K562 (cell line): Measurements from ENCODE around the gene ZNF587. TPM values are rescaled to one million over a fixed set of nuclear protein-coding genes. Genes with fewer than 3 reads are reported as not detected.
"Not testable (repeated sequence)": the region's sequence is repeated elsewhere in the genome, so short reads cannot be mapped to it uniquely, and the experiment has no call there.

Experiments
- ATAC-seq: fragments of 200-7000 bp; cut with Tn5 transposase; 3 replicates; pipeline ENCODE4 v1.9.1; 2020; ENCODE audit warnings: moderate library complexity
- BruUV-seq: library from RNA; stranded (reverse); fragments of 400-500 nt; replicated peaks from 2 replicates; lab custom pipeline; 2021; lab: Mats Ljungman, UMichigan
- CTCF ChIA-PET: fragments of 300-600 bp; formaldehyde crosslinking; extraction: SDS; loops from one replicate; lab custom pipeline; 2021; ENCODE audit warnings: low intra/inter-chr PET ratio; lab: Yijun Ruan, JAX
- POLR2A ChIA-PET: fragments of 300-600, 350-650 bp; sonication (Branson Sonifier 250); formaldehyde crosslinking; extraction: SDS; loops from one replicate; lab custom pipeline; 2021; ENCODE audit warnings: antibody characterized with exemption, inconsistent platforms; lab: Yijun Ruan, JAX
- DNase-seq, 4 experiments: peaks; one replicate each; pipeline versions ENCODE4 v3.0.0 to v3.0.0-alpha.2; 2011 to 2018; ENCODE audit warnings: low spot score in 3 of 4, mixed read lengths in 3 of 4; ENCODE audit errors: extremely low read depth in 1 of 4
- FAIRE-seq: peaks from 2 replicates; lab custom pipeline; 2011; peaks lifted over from hg19 to GRCh38; lab: Jason Lieb, UNC
- H2AFZ ChIP-seq: 2 replicates; pipeline ENCODE4 v1.6.0; 2011; ENCODE audit warnings: low read depth, low read length, control low read depth, inconsistent platforms
- H3K27ac ChIP-seq: fragments of 200-600 bp; 3 replicates; pipeline ENCODE4 v1.8.0; 2011; ENCODE audit warnings: low read depth, mild to moderate bottlenecking, control low read depth, inconsistent platforms, low read length, moderate library complexity, mixed read lengths; ENCODE audit errors: extremely low read depth
- H3K27me3 ChIP-seq, 2 experiments: fragments of 300-600 bp in 1 of 2; 2 replicates in 1 of 2; 3 replicates in 1 of 2; pipeline versions ENCODE4 v1.6.0 to v1.8.0; 2011; ENCODE audit warnings: inconsistent platforms in 2 of 2, low read length in 2 of 2, mild to moderate bottlenecking in 1 of 2, mixed read lengths in 1 of 2, moderate library complexity in 1 of 2; ENCODE audit not compliant: control insufficient read depth in 2 of 2, insufficient read depth in 2 of 2
- H3K36me3 ChIP-seq: fragments of 300-600 bp; 3 replicates; pipeline ENCODE4 v1.8.0; 2011; ENCODE audit warnings: mild to moderate bottlenecking, low read length, inconsistent platforms; ENCODE audit not compliant: control insufficient read depth, insufficient read depth
- H3K4me1 ChIP-seq, 2 experiments: fragments of 200-600 bp in 1 of 2; replicated peaks in 1 of 2; 2 replicates in 1 of 2; 3 replicates in 1 of 2; pipeline versions ENCODE4 v1.5.1 to v1.8.0; 2011; ENCODE audit warnings: inconsistent platforms in 2 of 2, low read length in 2 of 2, mild to moderate bottlenecking in 1 of 2, mixed read lengths in 1 of 2, moderate library complexity in 1 of 2; ENCODE audit not compliant: control insufficient read depth in 2 of 2, insufficient read depth in 2 of 2
- H3K4me2 ChIP-seq: 2 replicates; pipeline ENCODE4 v1.6.1; 2011; ENCODE audit warnings: low read length, control low read depth, inconsistent platforms, mixed read lengths; ENCODE audit not compliant: insufficient read depth
- H3K4me3 ChIP-seq: fragments of 200-600 bp; sonication (generic), shearing (Covaris generic); 2 replicates; pipeline ENCODE4 v1.5.1; 2016; ENCODE audit warnings: control low read depth, inconsistent platforms
- H3K79me2 ChIP-seq: fragments of 200-600 bp; 3 replicates; pipeline ENCODE4 v1.8.0; 2011; ENCODE audit warnings: low read length, inconsistent platforms; ENCODE audit not compliant: control insufficient read depth, insufficient read depth
- H3K9ac ChIP-seq, 2 experiments: 2 replicates each; pipeline versions ENCODE4 v1.6.0 to v1.6.1; 2011; ENCODE audit warnings: low read depth in 2 of 2, low read length in 2 of 2, control low read depth in 1 of 2, inconsistent platforms in 1 of 2, mild to moderate bottlenecking in 1 of 2, mixed read lengths in 1 of 2; ENCODE audit not compliant: insufficient read depth in 1 of 2
- H3K9me1 ChIP-seq: one replicate; pipeline ENCODE4 v1.6.0; 2011; ENCODE audit warnings: inconsistent platforms, mild to moderate bottlenecking, low read length, moderate library complexity; ENCODE audit not compliant: control insufficient read depth, insufficient read depth
- H3K9me3 ChIP-seq: replicated peaks from 2 replicates; pipeline ENCODE4 v1.5.1; 2011; ENCODE audit warnings: low read depth, low read length, inconsistent platforms; ENCODE audit not compliant: control insufficient read depth, insufficient read depth
- H4K20me1 ChIP-seq: replicated peaks from 2 replicates; pipeline ENCODE4 v1.6.1; 2011; ENCODE audit warnings: low read length, inconsistent platforms, mixed read lengths; ENCODE audit not compliant: control insufficient read depth, insufficient read depth
- BCOR ChIP-seq: fragments of 450-650 bp; IDR thresholded peaks from 2 replicates; pipeline ENCODE4 v1.6.1; 2016
- EP400 ChIP-seq: fragments of 450-650 bp; IDR thresholded peaks from 2 replicates; pipeline ENCODE4 v1.6.1; 2017; ENCODE audit warnings: antibody characterized with exemption, mild to moderate bottlenecking, moderate library complexity
- ETV1 ChIP-seq: fragments of 450-650 bp; conservative IDR thresholded peaks from 2 replicates; pipeline ENCODE4 v1.6.1; 2016; ENCODE audit warnings: missing genetic modification characterization, control low read depth, low read depth, missing compliant biosample characterization
- FOXK1 ChIP-seq: sonication (generic); formaldehyde crosslinking; IDR thresholded peaks from 2 replicates; pipeline ENCODE4 v1.8.0; 2022; ENCODE audit warnings: missing genetic modification reagents, mild to moderate bottlenecking, borderline replicate concordance
- GTF2F1 ChIP-seq: IDR thresholded peaks from 2 replicates; pipeline ENCODE4 v1.6.1; 2011; ENCODE audit warnings: low read depth, low read length, improper control_type of control experiment
- HMGN3 ChIP-seq: IDR thresholded peaks from 2 replicates; pipeline ENCODE4 v1.6.1; 2011; ENCODE audit warnings: borderline replicate concordance, low read depth, mild to moderate bottlenecking, mixed read lengths, low read length; ENCODE audit not compliant: insufficient read length; ENCODE audit errors: extremely low read depth
- RBM25 ChIP-seq: fragments of 200-400 bp; formaldehyde crosslinking; IDR thresholded peaks from 2 replicates; pipeline ENCODE4 v1.6.1; 2018; ENCODE audit warnings: low read length, low read depth, moderate library complexity; ENCODE audit not compliant: severe bottlenecking
- SIN3B ChIP-seq: fragments of 450-650 bp; IDR thresholded peaks from 2 replicates; pipeline ENCODE4 v1.6.1; 2017; ENCODE audit warnings: low read depth, mild to moderate bottlenecking, moderate library complexity
- SRSF7 ChIP-seq: fragments of 200-400 bp; formaldehyde crosslinking; optimal IDR thresholded peaks from 2 replicates; pipeline ENCODE3; 2017; ENCODE audit warnings: mild to moderate bottlenecking, low read depth, low read length
- WGBS: fragments of 100-300 bp; shearing (Covaris generic); methylation state at CpG from one replicate; pipeline ENCODE4 v1.1.6; 2016; ENCODE audit warnings: low coverage, mixed read lengths; ENCODE audit not compliant: insufficient coverage; ENCODE audit errors: missing lambda C conversion rate; 5-methylcytosine and 5-hydroxymethylcytosine counted together
- in situ Hi-C: fragments of 300-500 bp; cut with MboI; formaldehyde crosslinking; loops from 4 replicates; pipeline ENCODE4 v1.15.0; 2018; ENCODE audit warnings: inconsistent platforms, mixed read lengths
- intact Hi-C: fragments of 100-400 bp; cut with micrococcal nuclease; formaldehyde crosslinking; loops from 2 replicates; pipeline ENCODE4 v1.14.2; 2022
- polyA plus RNA-seq, 8 experiments: library from polyadenylated mRNA; depleted of rRNA in 4 of 8; stranded (reverse) in 5 of 8; unstranded in 3 of 8; fragments of >200 nt; fragmentation: Nextera tagmentation in 2 of 8; fragmentation: Illumina TruSeq in 1 of 8; extraction: Ambion mirVana in 2 of 8; extraction: Trizol in 1 of 8; gene quantifications; 2 replicates each; pipeline versions ENCODE4 v1.2.1 to v1.2.3, GENCODE V29; 2011 to 2014; ENCODE audit warnings: inconsistent platforms in 1 of 8, missing spikeins in 1 of 8
- total RNA-seq, 7 experiments: library from RNA; depleted of rRNA in 6 of 7; stranded (reverse); fragments of >200 nt in 6 of 7; fragmentation: Illumina TruSeq in 2 of 7; extraction: Trizol in 2 of 7; gene quantifications; 2 replicates each; pipeline versions ENCODE4 v1.2.1 to v1.2.3, GENCODE V29; 2011 to 2021; ENCODE audit warnings: low replicate concordance in 1 of 7
- TF ChIP-seq, protein P1 (sequence below): IDR thresholded peaks from 2 replicates; pipeline ENCODE4 v1.6.1; 2014; ENCODE audit warnings: antibody characterized with exemption
- TF ChIP-seq, protein P2 (sequence below): fragments of 450-650 bp; conservative IDR thresholded peaks from 2 replicates; pipeline ENCODE4 v1.6.1; 2016; ENCODE audit warnings: missing genetic modification characterization, low read depth, mild to moderate bottlenecking, control low read depth, missing compliant biosample characterization

The ZNF587 gene
- total and polyA plus RNA-seq, 9 of the 15 experiments (the other 6 are each of a cell fraction or from before 2014, with no cell fraction given), result 3.2 to 42.0 (median 24.9) TPM

DNA sequence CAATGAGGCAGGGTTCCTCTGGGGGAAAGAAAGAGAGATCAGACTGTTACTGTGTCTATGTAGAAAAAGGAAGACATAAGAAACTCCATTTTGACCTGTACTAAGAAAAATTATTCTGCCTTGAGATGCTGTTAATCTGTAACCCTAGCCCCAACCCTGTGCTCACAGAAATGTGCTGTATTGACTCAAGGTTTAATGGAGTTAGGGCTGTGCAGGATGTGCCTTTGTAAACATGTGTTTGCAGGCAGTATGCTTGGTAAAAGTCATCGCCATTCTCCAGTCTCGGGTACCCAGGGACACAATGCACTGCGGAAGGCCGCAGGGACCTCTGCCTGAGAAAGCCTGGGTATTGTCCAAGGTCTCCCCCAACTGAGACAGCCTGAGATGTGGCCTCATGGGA, 26.1 kb upstream of the ZNF587 start:
- H3K27ac ChIP-seq, H3K4me3 ChIP-seq, FAIRE-seq, H2AFZ ChIP-seq, H3K4me2 ChIP-seq, in situ Hi-C loops, BruUV-seq, H3K9ac ChIP-seq, H3K4me1 ChIP-seq, H3K9me3 ChIP-seq, POLR2A ChIA-PET, intact Hi-C loops, CTCF ChIA-PET, DNase-seq, ATAC-seq, H4K20me1 ChIP-seq, H3K9me1 ChIP-seq, H3K27me3 ChIP-seq: not testable (repeated sequence)
- peaks cover 65% of the 10 kb centered on the region for H3K36me3 ChIP-seq
- 91% methylated on average over 4 of the region's 4 CpGs for WGBS
- peaks cover 86% of the 10 kb centered on the region for H3K79me2 ChIP-seq

DNA sequence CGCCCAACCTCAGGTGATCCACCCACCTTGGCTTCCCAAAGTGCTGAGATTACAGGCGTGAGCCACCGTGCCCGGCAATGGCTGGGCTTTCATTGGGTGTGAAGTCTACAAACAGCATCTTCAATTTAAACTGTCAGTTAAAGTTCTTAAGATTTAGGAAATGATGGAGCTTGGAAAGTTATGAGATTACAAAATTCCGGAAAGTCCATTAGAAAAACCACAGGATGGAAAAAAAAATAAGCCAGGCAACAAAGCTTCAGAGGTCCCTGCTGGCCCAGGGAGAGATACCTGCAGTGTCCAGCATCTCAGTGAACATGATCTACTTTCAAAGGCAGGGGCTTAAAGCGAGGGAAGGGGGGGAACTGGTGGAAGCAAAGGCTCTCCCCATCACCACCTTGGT, 24.1 kb upstream of the ZNF587 start:
- CTCF ChIA-PET, result no interaction called here
- TF ChIP-seq HMGN3, result no peak
- TF ChIP-seq BCOR, result no peak
- no peak for TF ChIP-seq FOXK1
- TF ChIP-seq, protein P1, sequence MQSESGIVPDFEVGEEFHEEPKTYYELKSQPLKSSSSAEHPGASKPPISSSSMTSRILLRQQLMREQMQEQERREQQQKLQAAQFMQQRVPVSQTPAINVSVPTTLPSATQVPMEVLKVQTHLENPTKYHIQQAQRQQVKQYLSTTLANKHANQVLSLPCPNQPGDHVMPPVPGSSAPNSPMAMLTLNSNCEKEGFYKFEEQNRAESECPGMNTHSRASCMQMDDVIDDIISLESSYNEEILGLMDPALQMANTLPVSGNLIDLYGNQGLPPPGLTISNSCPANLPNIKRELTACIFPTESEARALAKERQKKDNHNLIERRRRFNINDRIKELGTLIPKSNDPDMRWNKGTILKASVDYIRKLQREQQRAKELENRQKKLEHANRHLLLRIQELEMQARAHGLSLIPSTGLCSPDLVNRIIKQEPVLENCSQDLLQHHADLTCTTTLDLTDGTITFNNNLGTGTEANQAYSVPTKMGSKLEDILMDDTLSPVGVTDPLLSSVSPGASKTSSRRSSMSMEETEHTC, result no peak
- no peak for TF ChIP-seq SIN3B
- TF ChIP-seq ETV1 (tag), result no peak
- TF ChIP-seq, protein P2, sequence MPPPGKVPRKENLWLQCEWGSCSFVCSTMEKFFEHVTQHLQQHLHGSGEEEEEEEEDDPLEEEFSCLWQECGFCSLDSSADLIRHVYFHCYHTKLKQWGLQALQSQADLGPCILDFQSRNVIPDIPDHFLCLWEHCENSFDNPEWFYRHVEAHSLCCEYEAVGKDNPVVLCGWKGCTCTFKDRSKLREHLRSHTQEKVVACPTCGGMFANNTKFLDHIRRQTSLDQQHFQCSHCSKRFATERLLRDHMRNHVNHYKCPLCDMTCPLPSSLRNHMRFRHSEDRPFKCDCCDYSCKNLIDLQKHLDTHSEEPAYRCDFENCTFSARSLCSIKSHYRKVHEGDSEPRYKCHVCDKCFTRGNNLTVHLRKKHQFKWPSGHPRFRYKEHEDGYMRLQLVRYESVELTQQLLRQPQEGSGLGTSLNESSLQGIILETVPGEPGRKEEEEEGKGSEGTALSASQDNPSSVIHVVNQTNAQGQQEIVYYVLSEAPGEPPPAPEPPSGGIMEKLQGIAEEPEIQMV, result no peak
- TF ChIP-seq SRSF7, result no peak
- TF ChIP-seq GTF2F1, result no peak
- TF ChIP-seq EP400, result no peak
- TF ChIP-seq RBM25, result no peak

More for the DNA sequence above, 24.1 kb upstream of the ZNF587 start:
- Histone ChIP-seq H3K9me1 (no peaks in the 10 kb centered on the region), H3K9me3 (no peaks in the 10 kb centered on the region; the same call in 1 of the 2 replicates), H3K27me3 (no peaks in the 10 kb centered on the region), H3K36me3 (peaks cover 74% of the 10 kb centered on the region), H3K79me2 (peaks cover 87% of the 10 kb centered on the region), H2AFZ (no peak overlapping the region), H3K4me2 (no peak overlapping the region), H3K9ac (no peak overlapping the region), H3K4me1 (peaks cover 4 to 9% of the 10 kb centered on the region in 2 experiments; a peak in 3 of 5 replicates), H3K4me3 (no peak overlapping the region), H3K27ac (no peak overlapping the region), H4K20me1 (peaks cover 3% of the 10 kb centered on the region; the same call in 1 of the 2 replicates)
- POLR2A ChIA-PET, result no interaction called here
- no peak for FAIRE-seq
- no peak for DNase-seq
- in situ Hi-C loops (no loop called here), intact Hi-C loops (no loop called here)
- no TSS peak for BruUV-seq
- no peak for ATAC-seq
- 98% methylated on average over 5 of the region's 6 CpGs for WGBS
